Skeletal muscle tissue (tissue), 4 donors: ENCODE measurements around the gene UBE4B. TPM values are rescaled to one million over a fixed set of nuclear protein-coding genes. Genes with fewer than 3 reads are reported as not detected.

Experiments used
- H3K27ac ChIP-seq: one replicate; pipeline ENCODE4 v1.7.0; 2013; ENCODE audit warnings: mild to moderate bottlenecking, low read depth, low read length, inconsistent platforms
- H3K27me3 ChIP-seq, 3 donors: one replicate each; pipeline ENCODE4 v1.7.0; 2013; ENCODE audit warnings: low read length in 3 of 3; ENCODE audit not compliant: control insufficient read depth in 3 of 3, insufficient read depth in 3 of 3
- H3K36me3 ChIP-seq, 3 donors: one replicate each; pipeline ENCODE4 v1.7.0; 2013; ENCODE audit warnings: low read length in 3 of 3; ENCODE audit not compliant: control insufficient read depth in 3 of 3, insufficient read depth in 3 of 3
- H3K4me1 ChIP-seq, 3 donors: one replicate each; pipeline ENCODE4 v1.7.0; 2013; ENCODE audit warnings: low read length in 3 of 3, mild to moderate bottlenecking in 3 of 3; ENCODE audit not compliant: control insufficient read depth in 3 of 3, insufficient read depth in 3 of 3
- H3K4me3 ChIP-seq, 3 donors: one replicate each; pipeline ENCODE4 v1.7.0; 2013; ENCODE audit warnings: low read length in 3 of 3
- H3K9ac ChIP-seq, 3 donors: one replicate each; pipeline ENCODE4 v1.7.0; 2013; ENCODE audit warnings: low read length in 3 of 3, mild to moderate bottlenecking in 3 of 3, moderate library complexity in 2 of 3, low read depth in 1 of 3
- H3K9me3 ChIP-seq, 3 donors: one replicate each; pipeline ENCODE4 v1.7.0; 2013; ENCODE audit warnings: low read length in 3 of 3; ENCODE audit not compliant: control insufficient read depth in 3 of 3
- total RNA-seq: library from RNA; depleted of rRNA; stranded (reverse); fragments of >200 nt; gene quantifications from one replicate; pipeline ENCODE4 v1.2.3, GENCODE V29; 2014
- donor health status: Osteomylitis.

Gene UBE4B
- total RNA-seq = 25.1 TPM

GRCh38 chr1:10032590-10033358 lies at the start of gene UBE4B:
UBE4B (plus strand) TSS chr1:10032958; CDS start chr1:10033671, 713 bp downstream.
- Histone ChIP-seq H3K36me3 (peaks cover 0 to 11% (median 3%) of the 10 kb centered on the region in 3 donors), H3K27ac (peak within 1 kb of the TSS; percentile 99), H3K9ac (peak within 1 kb of the TSS; percentile 99), H3K9me3 (no peaks in the 10 kb centered on the region), H3K4me3 (peak within 1 kb of the TSS; percentile 98 to 100 (median 98)), H3K27me3 (no peaks in the 10 kb centered on the region), H3K4me1 (peaks cover 13 to 21% (median 13%) of the 10 kb centered on the region in 3 donors)

- Histone ChIP-seq H3K4me1 (no peaks in the 10 kb centered on the region), H3K27me3 (no peaks in the 10 kb centered on the region), H3K4me3 (no peak overlapping the region), H3K9me3 (no peaks in the 10 kb centered on the region), H3K27ac (no peak overlapping the region), H3K9ac (no peak overlapping the region), H3K36me3 (peaks cover 10 to 23% (median 13%) of the 10 kb centered on the region in 3 donors)
Measured at GRCh38 chr1:9984253-9984652, 48.5 kb upstream of the UBE4B start.

- no peak overlapping the region for H3K9ac ChIP-seq
- H3K27me3 ChIP-seq = no peaks in the 10 kb centered on the region
- H3K36me3 ChIP-seq = peaks cover 10 to 22% (median 13%) of the 10 kb centered on the region in 3 donors
- H3K9me3 ChIP-seq = no peaks in the 10 kb centered on the region
- peaks cover 0 to 4% (median 3%) of the 10 kb centered on the region in 3 donors for H3K4me1 ChIP-seq
- no peak overlapping the region for H3K4me3 ChIP-seq
- H3K27ac ChIP-seq = no peak overlapping the region
Measured at GRCh38 chr1:9985001-9985400, 47.8 kb upstream of the UBE4B start.

- no peak overlapping the region for H3K4me3 ChIP-seq
- H3K27ac ChIP-seq = no peak overlapping the region
Measured at GRCh38 chr1:9989773-9990172, 43.0 kb upstream of the UBE4B start.

GRCh38 chr1:9990944-9991343 lies 41.8 kb upstream of the UBE4B start:
- H3K4me3 ChIP-seq = no peak overlapping the region

More at GRCh38 chr1:9989773-9990172, 43.0 kb upstream of the UBE4B start:
- Histone ChIP-seq H3K36me3 (no peaks in the 10 kb centered on the region), H3K9me3 (no peaks in the 10 kb centered on the region), H3K9ac (no peak overlapping the region), H3K4me1 (peaks cover 9 to 10% (median 10%) of the 10 kb centered on the region in 3 donors), H3K27me3 (no peaks in the 10 kb centered on the region)

GRCh38 chr1:9992910-9993309 lies 39.8 kb upstream of the UBE4B start:
- no peak overlapping the region for H3K27ac ChIP-seq

More at GRCh38 chr1:9990944-9991343, 41.8 kb upstream of the UBE4B start:
- H3K4me1 ChIP-seq = peaks cover 9 to 10% (median 10%) of the 10 kb centered on the region in 3 donors
- no peaks in the 10 kb centered on the region for H3K27me3 ChIP-seq
- no peaks in the 10 kb centered on the region for H3K36me3 ChIP-seq
- no peaks in the 10 kb centered on the region for H3K9me3 ChIP-seq
- no peak overlapping the region for H3K27ac ChIP-seq
- no peak overlapping the region for H3K9ac ChIP-seq

GRCh38 chr1:9993561-9994075 lies 39.1 kb upstream of the UBE4B start:
- Histone ChIP-seq H3K27me3 (peaks cover 5 to 13% (median 10%) of the 10 kb centered on the region in 3 donors), H3K9ac (no peak overlapping the region), H3K4me1 (peaks cover 9 to 15% (median 10%) of the 10 kb centered on the region in 3 donors), H3K9me3 (no peaks in the 10 kb centered on the region), H3K36me3 (no peaks in the 10 kb centered on the region), H3K4me3 (no peak overlapping the region), H3K27ac (no peak overlapping the region)

More at GRCh38 chr1:9992910-9993309, 39.8 kb upstream of the UBE4B start:
- no peaks in the 10 kb centered on the region for H3K9me3 ChIP-seq
- H3K4me1 ChIP-seq = peaks cover 9 to 15% (median 10%) of the 10 kb centered on the region in 3 donors
- H3K4me3 ChIP-seq = no peak overlapping the region
- no peaks in the 10 kb centered on the region for H3K36me3 ChIP-seq
- no peak overlapping the region for H3K9ac ChIP-seq
- peaks cover 2 to 10% (median 9%) of the 10 kb centered on the region in 3 donors for H3K27me3 ChIP-seq

GRCh38 chr1:9996624-9997582 lies 35.9 kb upstream of the UBE4B start, which contains the start of gene RBP7:
RBP7 (plus strand) TSS chr1:9997228; CDS start chr1:9997259, 31 bp downstream.
- Histone ChIP-seq H3K9ac (peak within 1 kb of the TSS in 2 of 3 donors; percentile 45 to 61), H3K4me1 (peaks cover 0 to 8% (median 0%) of the 10 kb centered on the region in 3 donors), H3K27me3 (peaks cover 11 to 25% (median 16%) of the 10 kb centered on the region in 3 donors), H3K36me3 (no peaks in the 10 kb centered on the region), H3K27ac (no peak within 1 kb of the TSS), H3K9me3 (no peaks in the 10 kb centered on the region), H3K4me3 (peak within 1 kb of the TSS; percentile 23 to 67 (median 42))

GRCh38 chr1:10001016-10001665 lies 31.6 kb upstream of the UBE4B start:
- H3K9me3 ChIP-seq = no peaks in the 10 kb centered on the region
- H3K4me3 ChIP-seq = no peak overlapping the region
- H3K4me1 ChIP-seq = peaks cover 0 to 6% (median 0%) of the 10 kb centered on the region in 3 donors
- no peak overlapping the region for H3K9ac ChIP-seq
- no peak overlapping the region for H3K27ac ChIP-seq
- no peaks in the 10 kb centered on the region for H3K36me3 ChIP-seq
- peaks cover 11 to 25% (median 16%) of the 10 kb centered on the region in 3 donors for H3K27me3 ChIP-seq
